NCI-H524 (cell line): Measurements from ENCODE around the gene MRPL20.
"Not testable (repeated sequence)": the region's sequence is repeated elsewhere in the genome, so short reads cannot be mapped to it uniquely, and the experiment has no call there.

ENCODE experiments used
- DNase-seq, 2 experiments: peaks; one replicate each; lab custom pipeline; 2025; lab: John Stamatoyannopoulos, UW

Gene MRPL20

GRCh38 chr1:1406821-1407635 lies at the start of gene MRPL20:
TSS of gene MRPL20 (minus strand) at chr1:1407293. CDS start at chr1:1407217, 76 bp downstream.
- DNase-seq, result peak; percentile 63 to 89

- DNase-seq, result not testable (repeated sequence)
Observed at GRCh38 chr1:1456683-1457255, 49.7 kb upstream of the MRPL20 start.

GRCh38 chr1:1455934-1456333 lies 48.8 kb upstream of the MRPL20 start:
- DNase-seq, result not testable (repeated sequence)

DNA sequence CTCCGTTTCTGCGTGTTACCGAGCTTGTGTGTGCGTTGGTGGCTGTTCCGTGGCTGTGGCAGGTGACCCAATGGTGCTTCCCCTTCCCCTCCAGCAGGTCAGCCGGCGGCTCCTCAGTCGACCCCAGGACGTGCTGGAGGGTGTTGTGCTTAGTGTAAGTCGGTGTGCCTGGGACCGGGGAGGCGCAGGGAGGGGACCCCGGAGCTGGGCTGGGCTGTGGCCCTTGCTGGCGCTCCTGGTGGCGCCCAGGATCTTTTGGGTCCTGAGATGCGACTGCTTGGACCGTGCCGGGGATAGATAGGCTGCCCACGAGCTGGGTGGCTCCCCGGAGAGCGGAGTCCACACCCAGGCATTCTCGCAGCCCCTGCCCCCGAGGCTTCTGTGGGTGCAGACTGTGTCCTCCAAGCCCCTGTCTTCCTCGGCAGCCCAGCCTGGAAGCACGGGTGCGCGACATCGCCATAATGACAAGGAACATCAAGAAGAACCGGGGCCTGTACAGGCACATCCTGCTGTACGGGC lies 48.3 kb upstream of the MRPL20 start:
- no peak for DNase-seq

DNA sequence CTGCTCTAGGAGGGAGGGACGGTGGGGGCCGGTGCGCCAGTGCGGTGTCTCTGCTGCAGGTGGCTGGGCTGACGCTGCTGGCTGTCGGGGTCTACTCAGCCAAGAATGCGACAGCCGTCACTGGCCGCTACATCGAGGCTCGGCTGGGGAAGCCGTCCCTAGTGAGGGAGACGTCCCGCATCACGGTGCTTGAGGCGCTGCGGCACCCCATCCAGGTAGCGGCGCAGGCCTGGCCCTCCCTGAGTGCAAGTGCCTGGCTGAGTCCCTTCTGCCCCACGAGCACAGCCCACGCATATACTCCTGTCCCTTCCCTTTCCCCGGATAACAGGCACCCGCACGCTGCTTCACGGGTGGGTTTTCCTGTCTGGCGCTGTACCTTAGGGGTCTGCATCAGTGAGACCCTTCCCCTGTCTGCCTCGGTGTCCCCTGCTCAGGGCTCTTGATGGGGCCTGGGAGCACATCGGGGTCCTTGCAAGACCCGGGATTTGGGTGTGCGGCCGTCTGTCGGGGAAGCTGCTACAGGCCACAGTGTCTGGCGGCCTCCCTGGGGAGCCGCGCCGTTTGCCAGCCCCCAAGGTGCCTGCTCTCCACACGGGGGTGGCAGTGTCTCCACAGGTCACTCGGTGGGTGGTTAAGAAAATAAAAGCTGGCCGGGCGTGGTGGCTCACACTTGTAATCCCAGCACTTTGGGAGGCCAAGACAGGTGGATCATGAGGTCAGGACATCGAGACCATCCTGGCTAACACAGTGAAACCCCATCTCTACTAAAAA lies 47.4 kb upstream of the MRPL20 start:
- not testable (repeated sequence) for DNase-seq

DNA sequence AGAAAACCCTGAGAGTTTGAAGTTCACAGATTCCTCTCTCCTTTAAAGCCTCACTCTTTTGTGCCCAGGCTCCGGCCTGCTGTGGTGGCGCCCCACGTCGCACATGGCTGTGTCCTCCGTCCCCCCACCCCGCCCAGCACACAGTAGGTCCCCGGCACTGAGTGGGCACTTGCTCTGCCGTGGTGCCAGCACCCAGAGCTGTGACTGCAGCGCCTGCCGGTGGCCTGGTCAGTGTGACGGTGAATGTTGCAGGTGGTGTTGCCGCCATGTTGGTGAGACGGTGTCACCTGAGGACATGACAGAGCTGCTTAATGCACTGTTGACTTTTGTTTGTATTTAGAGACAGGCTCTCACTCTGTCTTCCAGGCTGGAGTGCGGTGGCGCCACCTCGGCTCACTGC lies 45.8 kb upstream of the MRPL20 start:
- DNase-seq, result no peak

- not testable (repeated sequence) for DNase-seq
Observed at GRCh38 chr1:1452365-1452739, 45.3 kb upstream of the MRPL20 start.

DNA sequence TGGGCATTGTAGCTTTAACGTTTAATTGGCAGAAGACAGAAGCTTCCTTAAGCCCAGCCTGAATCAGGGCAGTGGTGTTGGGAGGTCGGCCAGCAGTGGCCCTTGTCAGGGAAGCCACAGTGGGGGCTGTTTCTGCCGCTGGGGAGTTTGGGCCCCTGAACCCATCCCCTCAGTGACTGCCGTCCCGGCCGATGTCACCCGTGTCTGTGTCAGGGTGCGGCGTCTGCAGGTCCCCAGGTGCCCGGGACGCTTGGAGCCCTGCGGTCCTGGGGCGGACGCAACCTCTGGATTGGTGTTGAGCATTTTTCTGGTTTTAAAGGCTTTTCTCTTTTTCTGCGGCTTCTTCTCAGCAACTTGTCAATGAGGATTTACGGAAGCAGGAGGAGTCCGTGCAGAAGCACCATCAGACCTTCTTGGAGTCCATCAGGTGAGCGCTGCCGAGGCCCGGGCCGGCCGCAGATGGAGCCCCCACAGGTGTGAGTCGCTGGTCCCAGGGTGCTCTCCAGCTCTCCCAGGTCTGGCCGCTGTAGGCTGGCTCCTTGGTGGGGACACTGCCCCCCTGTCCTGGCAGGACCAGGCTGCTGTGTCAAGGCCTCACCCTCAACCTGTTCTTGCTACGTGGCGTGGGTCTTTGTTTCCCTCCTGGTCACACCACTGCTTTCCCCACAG lies 44.7 kb upstream of the MRPL20 start:
- DNase-seq, result no peak

DNA sequence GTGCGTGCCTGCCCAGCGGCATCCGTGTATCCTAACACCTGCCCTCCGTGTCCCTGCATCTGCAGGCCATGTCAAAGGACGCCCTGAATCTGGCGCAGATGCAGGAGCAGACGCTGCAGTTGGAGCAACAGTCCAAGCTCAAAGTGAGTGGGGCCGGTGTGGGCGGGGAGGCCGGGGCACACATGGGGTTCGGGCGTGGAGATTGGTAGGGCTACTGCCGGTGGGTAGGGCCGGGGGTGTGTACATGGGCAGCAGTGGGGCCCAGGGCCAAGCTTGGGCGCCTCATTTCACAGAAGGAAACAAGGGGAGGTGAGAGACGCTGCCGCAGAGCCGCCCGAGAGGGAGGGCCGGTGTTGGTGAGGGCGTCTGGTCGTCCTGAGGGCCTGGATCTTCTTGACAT lies 43.5 kb upstream of the MRPL20 start:
- DNase-seq, result not testable (repeated sequence)

DNA sequence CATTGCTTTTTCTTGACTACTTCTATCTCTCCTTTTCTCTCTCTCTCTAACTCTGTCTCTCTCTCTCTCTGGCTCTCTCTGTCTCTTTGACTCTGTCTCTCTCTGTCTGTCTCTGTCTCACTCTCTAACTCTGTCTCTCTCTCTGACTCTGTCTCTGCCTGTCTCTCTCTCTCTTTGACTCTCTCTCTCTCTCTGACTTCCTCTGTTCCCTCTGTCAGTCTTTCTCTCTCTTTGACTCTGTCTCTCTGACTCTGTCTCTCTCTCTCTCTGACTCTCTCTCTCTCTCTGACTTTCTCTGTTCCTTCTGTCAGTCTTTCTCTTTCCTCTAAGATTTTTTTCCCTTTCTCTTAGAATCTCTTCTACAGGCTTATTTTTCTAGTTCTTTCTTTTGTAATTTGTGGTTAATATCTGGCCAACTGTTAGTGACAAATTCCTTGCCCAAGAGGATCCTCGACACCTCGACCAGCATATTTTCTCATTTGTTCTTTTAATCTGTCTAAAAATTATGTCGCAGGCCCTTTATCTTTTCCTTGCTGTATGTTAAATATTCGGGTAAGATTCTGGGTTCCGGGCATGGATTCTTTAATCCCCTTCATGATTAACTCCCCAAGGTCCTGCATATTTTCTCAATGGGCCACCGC lies 42.1 kb upstream of the MRPL20 start, which contains the start of gene ATAD3C:
Gene ATAD3C (plus strand): TSS at position 591 of the 641 bp plus-strand sequence. CDS start 995 bp downstream, outside the sequence.
- no peak for DNase-seq

GRCh38 chr1:1446631-1447030 lies 39.5 kb upstream of the MRPL20 start:
- not testable (repeated sequence) for DNase-seq

DNA sequence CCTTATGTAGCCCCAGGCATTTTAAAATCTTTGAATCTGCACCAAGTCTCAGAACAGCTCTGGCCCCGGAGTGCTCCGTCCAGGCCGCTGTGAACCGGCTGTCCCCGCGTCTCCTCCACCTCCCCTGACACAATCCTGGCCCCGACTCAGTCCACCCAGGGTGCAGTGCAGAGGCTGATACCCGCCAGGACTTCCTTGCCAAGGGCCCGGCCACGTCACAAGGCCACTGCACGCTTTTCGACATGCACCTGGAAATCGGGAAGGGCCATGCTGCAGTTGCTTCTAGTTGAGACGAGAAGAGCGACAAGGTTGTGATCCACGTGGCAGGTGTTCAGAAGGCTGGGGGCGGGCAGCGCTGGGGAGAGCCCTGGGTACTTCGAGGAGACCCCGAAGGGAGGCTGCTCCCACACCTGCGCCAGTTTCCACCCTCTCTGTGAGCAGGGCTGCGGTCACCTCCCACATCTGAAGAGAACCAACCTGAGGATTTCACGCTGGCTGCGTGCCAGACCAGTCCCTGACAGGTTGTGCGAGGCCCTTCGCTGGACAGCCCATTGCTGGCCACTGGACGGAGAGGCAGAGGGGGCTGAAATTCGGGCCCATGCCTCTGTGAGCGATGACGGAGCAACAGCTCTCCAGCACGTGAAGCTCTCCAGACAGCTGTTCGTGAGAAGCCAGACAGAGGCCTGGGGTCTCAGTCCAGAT lies 35.1 kb upstream of the MRPL20 start:
- no peak for DNase-seq

GRCh38 chr1:1441002-1441888 lies 34.2 kb upstream of the MRPL20 start:
- peak in 1 of 2 experiments; percentile 50 for DNase-seq

DNA sequence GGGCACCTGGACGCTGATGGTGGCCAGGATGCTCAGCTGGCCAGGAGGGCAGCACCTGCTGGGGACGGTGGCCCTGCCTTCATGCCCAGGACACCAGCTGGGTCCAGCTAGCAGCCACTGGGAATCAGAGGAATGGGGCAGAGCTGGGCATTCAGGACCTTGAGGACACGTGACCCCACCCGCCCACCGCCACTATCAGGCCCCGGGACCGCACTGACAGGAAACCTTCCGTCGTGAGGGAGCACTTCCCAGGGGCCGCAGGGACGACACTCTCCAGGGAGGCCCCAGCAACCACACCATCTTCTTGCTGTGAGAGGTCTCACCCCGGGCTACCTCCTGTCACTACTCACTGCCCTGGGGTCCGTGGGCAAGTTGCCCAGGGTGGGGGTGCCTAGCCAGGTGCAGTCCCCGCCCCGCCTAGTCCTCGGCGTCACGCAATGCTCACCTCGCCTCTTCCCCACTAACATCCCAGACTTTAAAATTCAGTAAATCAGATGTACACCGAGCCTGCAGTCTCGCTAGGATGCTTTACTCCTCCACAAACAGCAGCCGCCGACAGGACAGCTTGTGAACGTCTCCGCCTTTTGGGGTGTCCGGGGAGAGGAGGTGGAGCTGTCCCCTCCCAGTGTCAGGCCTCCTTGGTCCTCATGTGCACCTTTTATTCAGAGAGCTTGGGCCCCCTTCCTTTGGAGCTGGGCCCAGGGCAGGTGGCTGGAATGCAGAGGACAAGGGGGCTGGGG lies 33.3 kb upstream of the MRPL20 start:
- DNase-seq, result no peak

- DNase-seq, result no peak
Observed at GRCh38 chr1:1439546-1440261, 32.6 kb upstream of the MRPL20 start.

DNA sequence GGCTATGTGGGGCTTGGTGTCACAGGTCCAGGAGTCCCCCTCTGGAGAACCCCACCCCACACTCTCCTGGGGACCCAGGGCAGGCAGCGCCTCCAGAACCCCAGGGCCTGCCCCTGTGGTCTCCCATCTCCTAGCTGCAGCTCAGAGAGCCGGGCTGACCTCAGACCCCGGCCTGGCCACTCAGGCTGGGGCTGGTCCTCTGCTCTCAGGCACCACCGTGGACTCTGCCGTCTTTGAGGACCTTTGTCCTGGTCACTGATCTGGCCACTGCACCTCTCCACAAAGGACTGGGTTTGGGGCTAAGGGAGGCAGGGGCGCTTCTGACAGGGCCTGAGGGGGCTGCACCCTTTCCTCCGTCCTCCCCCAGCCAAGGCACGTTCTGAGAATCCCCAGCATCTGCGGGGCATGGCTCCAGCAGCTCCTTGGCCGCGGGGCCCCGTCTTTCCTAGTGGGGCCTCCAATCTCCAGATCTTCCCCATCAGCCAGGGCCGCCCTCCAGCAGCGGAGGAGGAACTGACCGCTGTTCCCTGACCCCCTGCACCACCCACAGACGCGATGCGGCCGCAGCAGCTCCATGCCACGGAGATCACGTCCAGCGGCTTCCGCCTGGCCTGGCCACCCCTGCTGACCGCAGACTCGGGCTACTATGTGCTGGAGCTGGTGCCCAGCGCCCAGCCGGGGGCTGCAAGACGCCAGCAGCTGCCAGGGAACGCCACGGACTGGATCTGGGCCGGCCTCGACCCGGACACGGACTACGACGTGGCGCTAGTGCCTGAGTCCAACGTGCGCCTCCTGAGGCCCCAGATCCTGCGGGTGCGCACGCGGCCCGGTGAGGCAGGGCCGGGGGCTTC lies 31.7 kb upstream of the MRPL20 start:
- no peak for DNase-seq

DNA sequence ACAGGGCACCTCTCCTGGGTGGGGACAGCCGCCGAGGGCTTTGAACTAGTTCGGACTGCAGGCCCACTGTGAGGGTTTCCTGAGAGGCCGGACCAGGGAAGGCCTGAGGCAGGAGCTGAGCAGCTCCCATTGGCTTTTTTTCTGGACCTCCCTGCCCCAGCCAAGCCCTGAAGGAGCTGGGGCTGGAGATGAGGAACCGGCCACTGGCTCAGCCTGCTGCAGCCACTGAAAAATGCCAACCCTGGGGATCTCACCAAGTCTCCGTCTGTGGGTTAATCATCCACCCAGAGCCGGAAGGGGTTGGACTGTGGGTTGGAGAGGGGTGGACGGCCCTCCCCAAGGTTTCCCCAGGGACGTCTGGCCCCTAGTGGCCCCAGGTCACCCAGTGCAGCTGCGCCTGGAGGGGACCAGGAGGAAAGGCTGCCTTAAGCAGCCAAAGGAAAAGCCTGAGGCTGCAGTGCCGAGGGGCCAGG lies 30.8 kb upstream of the MRPL20 start:
- no peak for DNase-seq
